Measurements from ENCODE around the gene SHKBP1. TPM values are rescaled to one million over a fixed set of nuclear protein-coding genes. Genes with fewer than 3 reads are reported as not detected.
"Not testable (repeated sequence)": the region's sequence is repeated elsewhere in the genome, so short reads cannot be mapped to it uniquely, and the experiment has no call there.

The SHKBP1 gene
- polyA plus RNA-seq, 2 donors: 47.9 to 53.6 TPM

DNA sequence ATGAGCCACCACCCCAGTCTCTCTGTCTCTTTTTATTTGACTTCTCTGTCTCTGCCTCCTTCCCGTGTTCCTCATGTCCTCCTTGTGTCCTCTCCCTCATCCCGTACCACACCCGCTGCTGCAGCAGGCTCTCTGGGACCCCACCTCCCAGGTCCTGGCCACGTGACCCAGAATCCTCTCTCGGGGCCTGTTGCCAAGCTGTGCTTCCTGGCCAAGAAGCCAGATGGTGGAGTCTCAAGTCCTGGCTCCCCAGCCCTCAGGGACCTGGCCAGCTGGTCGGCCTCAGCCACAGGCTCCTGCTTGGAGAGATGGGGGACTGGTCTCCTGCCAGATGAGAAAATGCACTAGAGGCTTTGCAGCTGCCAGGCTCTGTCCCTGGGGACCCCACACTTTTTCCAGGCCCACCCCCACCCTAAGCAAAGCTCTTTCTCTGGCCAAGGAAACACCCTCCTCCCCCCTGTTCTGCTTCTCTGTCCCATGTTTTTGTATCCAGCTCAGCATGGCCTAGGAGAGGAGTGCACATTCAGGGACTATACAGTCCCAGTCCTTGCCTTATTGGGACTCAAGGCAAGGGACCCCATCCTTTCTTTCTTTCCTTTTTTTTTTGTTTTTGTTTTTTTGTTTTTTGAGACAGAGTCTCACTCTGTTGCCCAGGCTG is 34.3 kb upstream of the SHKBP1 start:
- peaks cover 0 to 2% of the 10 kb centered on the region in 2 donors for H3K4me1 ChIP-seq (ENCODE audit: control insufficient read depth in 2 of 2, insufficient read depth in 2 of 2, low read length in 1 of 2)
- H3K27ac ChIP-seq (ENCODE audit: low read depth in 2 of 2, low read length in 1 of 2): no peak overlapping the region
- WGBS, 2 donors: 38 to 42% methylated on average over 6 of the region's 6 CpGs
- H3K9me3 ChIP-seq (ENCODE audit: control insufficient read depth in 2 of 2, insufficient read depth in 1 of 2, low read depth in 1 of 2, low read length in 1 of 2): no peaks in the 10 kb centered on the region
- no peaks in the 10 kb centered on the region for H3K36me3 ChIP-seq (ENCODE audit: control insufficient read depth in 2 of 2, insufficient read depth in 2 of 2, low read length in 1 of 2)
- H3K27me3 ChIP-seq (ENCODE audit: control insufficient read depth in 1 of 2, insufficient read depth in 2 of 2, low read length in 2 of 2): no peaks in the 10 kb centered on the region
- H3K4me3 ChIP-seq (ENCODE audit: low read depth in 1 of 2, low read length in 2 of 2): no peak overlapping the region

DNA sequence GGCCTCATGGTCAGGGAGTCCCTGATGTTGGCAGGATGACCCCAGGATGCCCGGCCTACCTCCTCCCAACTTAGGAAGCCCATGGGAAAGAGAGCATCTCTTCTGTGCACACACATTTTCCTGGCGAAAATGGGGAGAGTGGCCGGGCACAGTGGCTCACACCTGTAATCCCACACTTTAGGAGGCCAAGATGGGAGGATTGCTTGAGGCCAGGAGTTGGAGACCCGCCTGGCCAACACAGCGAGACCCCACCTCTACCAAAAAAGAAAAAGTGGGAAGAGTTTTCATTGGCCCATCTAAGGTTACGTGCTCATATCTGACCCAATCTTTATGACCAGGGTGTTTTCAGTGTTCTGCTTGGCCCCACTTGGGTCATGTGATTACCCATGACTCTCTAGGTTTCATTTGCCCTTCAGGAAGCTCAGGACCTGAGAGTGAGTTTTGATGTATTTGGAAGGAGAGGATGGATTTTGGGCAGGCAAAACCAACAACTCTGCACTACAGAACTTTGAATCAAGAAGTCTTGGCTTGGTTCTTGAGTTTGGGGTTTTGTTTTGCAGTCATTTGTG is 33.6 kb upstream of the SHKBP1 start:
- Histone ChIP-seq H3K27me3 (ENCODE audit: control insufficient read depth in 1 of 2, insufficient read depth in 2 of 2, low read length in 2 of 2) (no peaks in the 10 kb centered on the region), H3K4me3 (ENCODE audit: low read depth in 1 of 2, low read length in 2 of 2) (no peak overlapping the region), H3K4me1 (ENCODE audit: control insufficient read depth in 2 of 2, insufficient read depth in 2 of 2, low read length in 1 of 2) (peaks cover 0 to 2% of the 10 kb centered on the region in 2 donors), H3K9me3 (ENCODE audit: control insufficient read depth in 2 of 2, insufficient read depth in 1 of 2, low read depth in 1 of 2, low read length in 1 of 2) (no peaks in the 10 kb centered on the region), H3K36me3 (ENCODE audit: control insufficient read depth in 2 of 2, insufficient read depth in 2 of 2, low read length in 1 of 2) (no peaks in the 10 kb centered on the region), H3K27ac (ENCODE audit: low read depth in 2 of 2, low read length in 1 of 2) (no peak overlapping the region)
- 89 to 93% methylated on average over 6 of the region's 6 CpGs for WGBS, 2 donors

DNA sequence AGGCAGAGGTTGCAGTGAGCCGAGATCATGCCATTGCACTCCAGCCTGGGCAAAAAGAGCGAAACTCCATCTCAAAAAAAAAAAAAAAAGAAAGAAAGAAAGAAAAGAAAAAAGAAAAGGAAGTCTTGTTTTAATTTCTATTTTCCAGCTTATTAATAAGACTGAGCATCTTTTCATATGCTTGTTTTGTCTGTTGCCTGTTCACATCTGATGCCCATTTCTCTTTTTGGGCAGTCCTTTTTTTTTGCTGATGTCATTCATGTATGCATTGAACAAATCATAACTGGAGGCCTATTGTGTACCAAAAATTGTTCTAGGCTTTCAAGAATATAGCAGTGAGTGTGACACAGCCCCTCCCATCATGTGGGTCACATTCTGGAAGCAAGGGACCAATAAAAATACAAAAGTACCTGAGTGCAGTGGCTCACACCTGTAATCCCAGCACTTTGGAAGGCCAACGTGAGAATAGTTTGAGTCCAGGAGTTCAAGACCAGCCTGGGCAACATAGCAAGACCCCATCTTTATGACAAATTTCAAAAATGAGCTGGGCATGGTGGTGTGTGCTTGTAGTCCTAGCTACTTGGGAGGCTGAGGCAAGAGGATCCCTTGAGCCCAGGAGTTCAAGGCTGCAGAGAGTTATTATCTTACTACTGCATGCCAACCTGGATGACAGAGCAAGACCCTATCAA is 30.4 kb upstream of the SHKBP1 start:
- not testable (repeated sequence) for H3K27ac ChIP-seq (ENCODE audit: low read depth in 2 of 2, low read length in 1 of 2); H3K4me1 ChIP-seq (ENCODE audit: control insufficient read depth in 2 of 2, insufficient read depth in 2 of 2, low read length in 1 of 2); H3K9me3 ChIP-seq (ENCODE audit: control insufficient read depth in 2 of 2, insufficient read depth in 1 of 2, low read depth in 1 of 2, low read length in 1 of 2); H3K36me3 ChIP-seq (ENCODE audit: control insufficient read depth in 2 of 2, insufficient read depth in 2 of 2, low read length in 1 of 2); H3K4me3 ChIP-seq (ENCODE audit: low read depth in 1 of 2, low read length in 2 of 2); H3K27me3 ChIP-seq (ENCODE audit: control insufficient read depth in 1 of 2, insufficient read depth in 2 of 2, low read length in 2 of 2)
- 76 to 80% methylated on average over 3 of the region's 3 CpGs for WGBS, 2 donors

GRCh38 chr19:40547190-40547589 is 29.5 kb upstream of the SHKBP1 start:
- 84 to 86% methylated on average over 4 of the region's 4 CpGs for WGBS, 2 donors
- not testable (repeated sequence) for H3K9me3 ChIP-seq (ENCODE audit: control insufficient read depth in 2 of 2, insufficient read depth in 1 of 2, low read depth in 1 of 2, low read length in 1 of 2); H3K4me3 ChIP-seq (ENCODE audit: low read depth in 1 of 2, low read length in 2 of 2); H3K4me1 ChIP-seq (ENCODE audit: control insufficient read depth in 2 of 2, insufficient read depth in 2 of 2, low read length in 1 of 2); H3K36me3 ChIP-seq (ENCODE audit: control insufficient read depth in 2 of 2, insufficient read depth in 2 of 2, low read length in 1 of 2); H3K27me3 ChIP-seq (ENCODE audit: control insufficient read depth in 1 of 2, insufficient read depth in 2 of 2, low read length in 2 of 2); H3K27ac ChIP-seq (ENCODE audit: low read depth in 2 of 2, low read length in 1 of 2)

DNA sequence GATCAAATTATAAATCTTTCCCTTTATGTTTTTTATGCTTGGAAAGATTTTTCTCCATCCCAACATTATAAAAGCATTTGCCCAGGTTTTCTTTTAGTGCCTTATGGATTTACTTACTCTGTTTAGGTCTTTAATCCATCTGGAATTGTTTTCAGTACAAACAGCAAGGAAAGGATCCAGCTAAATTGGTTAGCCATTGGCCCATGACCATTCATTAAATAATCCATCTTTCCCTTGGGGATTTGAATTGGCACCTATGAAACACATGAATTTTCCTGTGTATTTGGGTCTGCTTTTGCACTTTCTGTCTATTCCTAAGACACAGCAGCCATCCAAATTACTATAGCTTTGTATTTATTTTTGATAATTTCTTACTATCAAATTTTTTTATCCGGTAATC is 28.8 kb upstream of the SHKBP1 start:
- Histone ChIP-seq H3K36me3 (ENCODE audit: control insufficient read depth in 2 of 2, insufficient read depth in 2 of 2, low read length in 1 of 2) (no peaks in the 10 kb centered on the region), H3K4me1 (ENCODE audit: control insufficient read depth in 2 of 2, insufficient read depth in 2 of 2, low read length in 1 of 2) (peaks cover 2 to 4% of the 10 kb centered on the region in 2 donors), H3K4me3 (ENCODE audit: low read depth in 1 of 2, low read length in 2 of 2) (no peak overlapping the region), H3K27me3 (ENCODE audit: control insufficient read depth in 1 of 2, insufficient read depth in 2 of 2, low read length in 2 of 2) (no peaks in the 10 kb centered on the region), H3K27ac (ENCODE audit: low read depth in 2 of 2, low read length in 1 of 2) (no peak overlapping the region), H3K9me3 (ENCODE audit: control insufficient read depth in 2 of 2, insufficient read depth in 1 of 2, low read depth in 1 of 2, low read length in 1 of 2) (no peaks in the 10 kb centered on the region)
- WGBS, 2 donors: 78 to 86% methylated on average over 1 of the region's 1 CpG

- Histone ChIP-seq H3K27ac (ENCODE audit: low read depth in 2 of 2, low read length in 1 of 2) (no peak overlapping the region), H3K36me3 (ENCODE audit: control insufficient read depth in 2 of 2, insufficient read depth in 2 of 2, low read length in 1 of 2) (no peaks in the 10 kb centered on the region), H3K9me3 (ENCODE audit: control insufficient read depth in 2 of 2, insufficient read depth in 1 of 2, low read depth in 1 of 2, low read length in 1 of 2) (no peaks in the 10 kb centered on the region), H3K4me1 (ENCODE audit: control insufficient read depth in 2 of 2, insufficient read depth in 2 of 2, low read length in 1 of 2) (peaks cover 5% of the 10 kb centered on the region in 2 donors), H3K4me3 (ENCODE audit: low read depth in 1 of 2, low read length in 2 of 2) (no peak overlapping the region), H3K27me3 (ENCODE audit: control insufficient read depth in 1 of 2, insufficient read depth in 2 of 2, low read length in 2 of 2) (peaks cover 0 to 5% of the 10 kb centered on the region in 2 donors)
- 6 to 7% methylated on average over 31 to 43 of the region's 43 CpGs for WGBS, 2 donors
These were observed 27.5 kb upstream of the SHKBP1 start for GRCh38 chr19:40549007-40549708.

DNA sequence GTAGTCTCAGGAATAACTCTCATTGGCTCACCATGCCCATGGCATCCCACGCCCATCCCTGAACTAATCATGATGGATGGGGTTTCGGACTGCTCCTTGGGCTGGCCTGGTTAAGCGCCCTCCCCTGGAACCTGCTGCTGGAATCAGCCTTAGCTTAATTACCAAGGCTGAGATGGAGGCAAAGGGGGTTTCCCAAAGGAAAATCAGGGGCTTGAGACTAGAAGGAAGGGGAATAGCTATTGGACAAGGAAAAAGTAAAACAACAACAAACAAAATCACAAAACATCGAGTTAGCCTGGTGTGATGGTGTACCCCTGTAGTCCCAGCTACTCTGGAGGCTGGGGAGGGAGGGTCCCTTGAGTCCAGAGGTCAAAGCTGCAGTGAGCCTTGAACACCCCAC is 25.7 kb upstream of the SHKBP1 start:
- Histone ChIP-seq H3K36me3 (ENCODE audit: control insufficient read depth in 2 of 2, insufficient read depth in 2 of 2, low read length in 1 of 2) (no peaks in the 10 kb centered on the region), H3K4me3 (ENCODE audit: low read depth in 1 of 2, low read length in 2 of 2) (no peak overlapping the region), H3K27ac (ENCODE audit: low read depth in 2 of 2, low read length in 1 of 2) (no peak overlapping the region), H3K9me3 (ENCODE audit: control insufficient read depth in 2 of 2, insufficient read depth in 1 of 2, low read depth in 1 of 2, low read length in 1 of 2) (no peaks in the 10 kb centered on the region), H3K4me1 (ENCODE audit: control insufficient read depth in 2 of 2, insufficient read depth in 2 of 2, low read length in 1 of 2) (peaks cover 6% of the 10 kb centered on the region in 2 donors), H3K27me3 (ENCODE audit: control insufficient read depth in 1 of 2, insufficient read depth in 2 of 2, low read length in 2 of 2) (peaks cover 0 to 10% of the 10 kb centered on the region in 2 donors)
- WGBS, 2 donors: 88 to 90% methylated on average over 4 of the region's 4 CpGs

DNA sequence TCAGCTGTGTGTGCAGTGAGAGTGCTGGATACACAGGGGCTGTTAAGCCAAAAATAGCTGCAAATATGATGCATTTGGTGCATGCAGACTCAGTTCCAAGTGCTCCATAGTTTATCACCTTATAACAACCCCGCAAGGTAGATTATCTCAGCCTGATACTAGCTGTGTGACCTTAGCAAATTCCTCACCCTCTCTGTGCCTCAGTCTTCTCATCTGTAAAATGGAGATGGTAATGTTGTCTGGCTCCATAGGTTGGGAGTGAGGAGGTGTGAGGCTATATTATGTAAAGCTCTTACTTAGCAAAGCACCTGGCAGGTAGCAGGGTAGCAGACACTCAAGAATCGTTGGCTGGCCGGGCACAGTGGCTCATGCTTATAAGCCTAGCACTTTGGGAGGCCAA is 23.8 kb upstream of the SHKBP1 start:
- Histone ChIP-seq H3K9me3 (ENCODE audit: control insufficient read depth in 2 of 2, insufficient read depth in 1 of 2, low read depth in 1 of 2, low read length in 1 of 2) (no peaks in the 10 kb centered on the region), H3K4me1 (ENCODE audit: control insufficient read depth in 2 of 2, insufficient read depth in 2 of 2, low read length in 1 of 2) (peaks cover 6% of the 10 kb centered on the region in 2 donors), H3K36me3 (ENCODE audit: control insufficient read depth in 2 of 2, insufficient read depth in 2 of 2, low read length in 1 of 2) (no peaks in the 10 kb centered on the region), H3K27ac (ENCODE audit: low read depth in 2 of 2, low read length in 1 of 2) (no peak overlapping the region), H3K4me3 (ENCODE audit: low read depth in 1 of 2, low read length in 2 of 2) (no peak overlapping the region), H3K27me3 (ENCODE audit: control insufficient read depth in 1 of 2, insufficient read depth in 2 of 2, low read length in 2 of 2) (peaks cover 0 to 10% of the 10 kb centered on the region in 2 donors)
- WGBS, 2 donors: 92 to 97% methylated on average over 3 of the region's 3 CpGs

GRCh38 chr19:40553885-40554857 is 22.5 kb upstream of the SHKBP1 start:
- no peaks in the 10 kb centered on the region for H3K36me3 ChIP-seq (ENCODE audit: control insufficient read depth in 2 of 2, insufficient read depth in 2 of 2, low read length in 1 of 2)
- WGBS, 2 donors: 18% methylated on average over 69 of the region's 69 CpGs
- peaks cover 3 to 4% of the 10 kb centered on the region in 2 donors for H3K4me1 ChIP-seq (ENCODE audit: control insufficient read depth in 2 of 2, insufficient read depth in 2 of 2, low read length in 1 of 2)
- peaks cover 0 to 10% of the 10 kb centered on the region in 2 donors for H3K27me3 ChIP-seq (ENCODE audit: control insufficient read depth in 1 of 2, insufficient read depth in 2 of 2, low read length in 2 of 2)
- no peak overlapping the region for H3K27ac ChIP-seq (ENCODE audit: low read depth in 2 of 2, low read length in 1 of 2)
- H3K4me3 ChIP-seq (ENCODE audit: low read depth in 1 of 2, low read length in 2 of 2): no peak overlapping the region
- H3K9me3 ChIP-seq (ENCODE audit: control insufficient read depth in 2 of 2, insufficient read depth in 1 of 2, low read depth in 1 of 2, low read length in 1 of 2): no peaks in the 10 kb centered on the region
